ENCODE measurements around the gene GRIN3B.
"Not testable (repeated sequence)": the region's sequence is repeated elsewhere in the genome, so short reads cannot be mapped to it uniquely, and the experiment has no call there.

GRIN3B gene

DNA sequence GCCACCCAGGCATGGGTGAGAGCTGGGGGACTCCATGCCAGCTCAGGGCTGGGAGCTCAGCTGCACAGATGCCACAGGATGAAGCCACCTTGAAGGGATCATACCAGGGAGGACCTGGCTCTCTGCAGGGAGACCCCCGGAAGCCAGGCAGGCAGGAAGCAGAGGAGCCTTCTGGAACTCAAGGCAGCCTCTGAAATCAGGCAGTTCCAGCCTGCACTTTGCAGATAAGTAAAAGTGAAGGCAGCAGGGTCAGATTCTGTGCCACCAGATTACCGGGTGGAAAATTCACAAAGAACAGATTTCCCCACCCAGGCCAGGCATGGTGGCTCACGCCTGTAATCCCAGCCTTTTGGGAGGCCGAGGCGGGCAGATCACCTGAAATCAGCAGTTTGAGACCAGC is 18.2 kb downstream of the GRIN3B start:
- peak overlapping the region; percentile 89; the same call in 1 of the 2 replicates for H3K4me3 ChIP-seq (ENCODE audit: low read depth, low read length)
- TF ChIP-seq, protein P1, sequence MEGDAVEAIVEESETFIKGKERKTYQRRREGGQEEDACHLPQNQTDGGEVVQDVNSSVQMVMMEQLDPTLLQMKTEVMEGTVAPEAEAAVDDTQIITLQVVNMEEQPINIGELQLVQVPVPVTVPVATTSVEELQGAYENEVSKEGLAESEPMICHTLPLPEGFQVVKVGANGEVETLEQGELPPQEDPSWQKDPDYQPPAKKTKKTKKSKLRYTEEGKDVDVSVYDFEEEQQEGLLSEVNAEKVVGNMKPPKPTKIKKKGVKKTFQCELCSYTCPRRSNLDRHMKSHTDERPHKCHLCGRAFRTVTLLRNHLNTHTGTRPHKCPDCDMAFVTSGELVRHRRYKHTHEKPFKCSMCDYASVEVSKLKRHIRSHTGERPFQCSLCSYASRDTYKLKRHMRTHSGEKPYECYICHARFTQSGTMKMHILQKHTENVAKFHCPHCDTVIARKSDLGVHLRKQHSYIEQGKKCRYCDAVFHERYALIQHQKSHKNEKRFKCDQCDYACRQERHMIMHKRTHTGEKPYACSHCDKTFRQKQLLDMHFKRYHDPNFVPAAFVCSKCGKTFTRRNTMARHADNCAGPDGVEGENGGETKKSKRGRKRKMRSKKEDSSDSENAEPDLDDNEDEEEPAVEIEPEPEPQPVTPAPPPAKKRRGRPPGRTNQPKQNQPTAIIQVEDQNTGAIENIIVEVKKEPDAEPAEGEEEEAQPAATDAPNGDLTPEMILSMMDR (IDR thresholded peaks at IDR 0.05; ENCODE audit: control insufficient read depth, extremely low read depth, insufficient read depth), result no peak

DNA sequence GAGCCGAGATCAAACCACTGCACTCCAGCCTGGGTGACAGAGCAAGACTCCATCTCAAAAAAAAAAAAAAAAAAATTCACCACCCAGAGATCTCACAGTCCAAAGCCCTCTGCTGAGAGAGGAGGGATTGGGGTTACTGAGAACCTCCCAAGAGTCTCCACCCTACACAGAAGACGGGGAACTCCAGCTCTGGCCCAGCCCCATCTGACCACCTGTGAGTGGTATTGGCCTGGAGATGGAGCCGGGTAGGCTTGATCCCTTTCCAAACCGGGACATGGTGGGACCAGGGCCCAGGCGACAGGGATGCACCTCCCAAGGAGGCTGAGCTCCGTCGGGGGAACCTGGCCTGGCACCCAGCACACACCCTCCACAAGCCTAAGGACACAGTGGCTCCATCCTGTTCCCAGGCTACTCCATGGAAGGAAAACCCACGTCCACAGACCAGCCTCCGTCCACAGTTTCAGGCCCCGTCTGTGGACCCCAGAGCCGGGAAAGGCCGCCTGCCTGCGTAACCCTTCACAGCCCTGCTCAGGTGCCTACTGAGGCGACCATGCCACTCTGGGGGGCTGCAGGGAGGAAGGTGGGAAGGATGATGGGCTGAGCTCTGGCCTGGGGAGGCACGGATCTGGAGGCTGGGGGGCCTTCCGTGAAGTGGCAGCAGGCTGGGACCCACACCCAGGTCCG is 18.9 kb downstream of the GRIN3B start:
- no peak for DNase-seq (ENCODE audit: low read depth)
- H3K4me3 ChIP-seq (ENCODE audit: low read depth, low read length), result peak overlapping the region; percentile 89
- TF ChIP-seq, protein P1 (IDR thresholded peaks at IDR 0.05; ENCODE audit: control insufficient read depth, extremely low read depth, insufficient read depth), result no peak

More for the DNA sequence above, 18.2 kb downstream of the GRIN3B start:
- no peak for DNase-seq (ENCODE audit: low read depth)

DNA sequence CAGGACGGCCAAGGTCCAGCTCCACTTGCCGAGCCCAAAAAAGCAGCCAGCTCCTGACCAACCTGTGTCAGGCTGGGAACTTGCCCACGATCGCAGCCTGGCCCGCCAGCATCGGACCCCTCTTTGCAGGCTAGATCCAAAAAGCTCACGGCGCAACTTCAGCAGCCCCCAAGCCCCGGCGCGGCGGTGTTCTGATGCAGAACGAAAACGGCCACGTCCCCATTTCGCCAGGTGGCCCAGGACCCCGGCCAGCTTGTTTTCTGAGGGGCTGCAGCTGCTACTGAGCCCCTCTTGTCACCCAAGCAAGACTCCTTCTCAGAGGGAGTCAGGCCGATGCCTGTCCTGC is 19.4 kb downstream of the GRIN3B start:
- TF ChIP-seq, protein P1 (IDR thresholded peaks at IDR 0.05; ENCODE audit: control insufficient read depth, extremely low read depth, insufficient read depth), result no peak
- H3K4me3 ChIP-seq (ENCODE audit: low read depth, low read length), result peak overlapping the region; percentile 89
- DNase-seq (ENCODE audit: low read depth), result no peak

DNA sequence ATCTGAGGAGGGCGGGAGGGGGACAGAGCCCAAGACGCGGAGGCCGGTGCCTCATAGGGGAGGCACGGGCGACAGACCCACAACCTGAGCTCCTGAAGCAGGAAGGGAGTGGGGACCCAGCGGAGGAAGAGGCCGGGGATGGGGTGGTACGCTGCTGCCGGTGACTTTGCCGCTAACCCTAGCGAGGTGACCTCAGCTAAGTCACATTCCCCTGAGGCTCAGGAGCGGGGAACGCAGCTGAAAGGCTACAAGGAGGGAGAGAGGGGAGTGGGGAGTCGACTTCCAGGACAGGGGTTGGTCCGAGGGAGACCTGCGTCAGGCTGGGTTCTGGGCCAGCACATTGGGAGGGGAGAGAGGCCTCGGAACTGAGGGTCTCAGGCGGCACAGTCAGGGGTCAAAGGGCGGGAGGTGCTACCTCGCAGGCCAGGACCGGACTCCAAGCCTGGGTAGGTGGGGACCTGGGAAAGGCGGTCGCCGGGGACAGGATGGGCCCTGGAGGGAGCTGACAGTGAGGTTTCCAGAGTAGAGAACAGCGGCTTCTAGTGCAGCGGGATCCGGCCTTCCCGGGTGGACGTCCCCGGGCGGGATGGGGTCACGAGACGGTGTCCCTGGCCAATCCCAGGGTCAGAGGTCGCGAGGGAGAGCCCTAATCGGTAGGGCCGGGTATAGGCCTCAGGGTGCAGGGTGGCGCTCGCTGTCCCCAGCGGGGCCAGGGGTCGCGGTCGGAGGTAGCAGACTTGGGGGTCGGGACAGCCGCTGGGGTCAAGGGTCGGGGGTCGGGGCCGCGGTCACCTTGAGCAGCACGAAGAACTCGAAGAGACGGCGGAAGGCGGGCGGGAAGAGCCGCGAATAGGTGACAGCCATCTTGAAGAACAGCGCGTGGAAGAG is 20.0 kb downstream of the GRIN3B start:
- H3K4me3 ChIP-seq (ENCODE audit: low read depth, low read length), result peak overlapping the region; percentile 89
- TF ChIP-seq, protein P1 (IDR thresholded peaks at IDR 0.05; ENCODE audit: control insufficient read depth, extremely low read depth, insufficient read depth), result no peak
- no peak for DNase-seq (ENCODE audit: low read depth)

DNA sequence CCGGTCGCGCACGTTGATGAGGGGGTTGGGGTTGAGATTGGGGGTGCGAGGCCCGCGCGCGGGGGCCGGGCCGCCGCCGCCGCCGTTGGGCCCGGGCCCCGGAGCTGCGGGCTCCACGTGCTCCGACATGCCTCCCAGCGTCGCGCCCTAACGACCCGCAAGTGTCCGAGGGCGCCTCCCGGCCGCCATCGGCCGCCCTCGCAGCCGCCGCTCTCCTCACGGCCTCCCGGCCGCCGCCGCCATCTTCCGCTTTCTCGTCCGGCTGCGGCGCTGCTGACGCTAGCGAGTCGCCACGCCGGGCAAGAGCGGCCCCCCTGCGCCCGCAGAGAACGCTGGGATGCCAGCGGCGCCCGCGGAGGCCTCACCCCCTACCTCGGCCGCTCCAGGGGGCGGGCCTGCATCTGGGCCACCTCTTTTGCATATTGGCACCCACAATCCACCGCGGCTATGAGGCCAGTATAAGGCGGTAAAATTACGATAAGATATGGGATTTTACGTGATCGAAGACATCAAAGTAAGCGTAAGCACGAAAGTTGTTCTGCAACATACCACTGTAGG is 20.7 kb downstream of the GRIN3B start, which contains the start of gene TMEM259:
TSS of gene TMEM259 (minus strand) at position 256 of the 558 bp plus-strand sequence. CDS start at position 129, 127 bp downstream.
- TF ChIP-seq, protein P1 (IDR thresholded peaks at IDR 0.05; ENCODE audit: control insufficient read depth, extremely low read depth, insufficient read depth), result no peak
- peak within 1 kb of the TSS; percentile 89 for H3K4me3 ChIP-seq (ENCODE audit: low read depth, low read length)
- peak; percentile 89 for DNase-seq (ENCODE audit: low read depth)

DNA sequence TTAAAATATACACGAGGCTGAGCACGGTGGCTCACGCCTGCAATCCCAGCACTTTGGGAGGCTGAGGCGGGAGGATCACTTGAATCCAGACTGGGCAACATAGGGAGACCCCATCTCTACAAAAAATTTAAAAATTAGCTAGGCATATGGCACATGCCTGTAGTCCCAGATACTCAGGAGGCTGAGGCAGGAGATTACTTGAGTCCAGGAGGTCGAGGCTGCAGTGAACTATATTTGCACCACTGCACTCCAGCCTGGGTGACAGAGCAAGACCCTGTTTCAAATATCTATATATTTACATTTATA is 23.6 kb downstream of the GRIN3B start:
- not testable (repeated sequence) for DNase-seq (ENCODE audit: low read depth); H3K4me3 ChIP-seq (ENCODE audit: low read depth, low read length)

DNA sequence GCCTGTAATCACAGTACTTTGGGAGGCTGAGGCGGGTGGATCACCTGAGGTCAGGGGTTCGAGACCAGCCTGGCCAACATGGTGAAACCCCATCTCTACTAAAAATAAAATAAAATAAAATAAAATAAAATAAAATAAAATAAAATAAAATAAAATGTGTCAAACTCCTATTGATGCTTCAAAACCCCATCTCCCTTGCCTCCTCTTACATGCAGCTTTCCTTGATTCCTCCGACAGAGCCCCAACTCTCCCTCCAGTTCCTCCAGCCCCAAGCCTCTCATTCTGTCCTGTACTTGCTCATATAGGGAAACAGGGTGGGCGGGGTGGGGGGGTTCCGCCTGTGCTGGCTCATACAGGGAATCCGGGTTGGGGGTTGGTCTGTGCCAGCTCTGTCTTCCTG is 24.9 kb downstream of the GRIN3B start:
- DNase-seq (ENCODE audit: low read depth); H3K4me3 ChIP-seq (ENCODE audit: low read depth, low read length): not testable (repeated sequence)
